ENCODE data around the gene FREY1. TPM values are rescaled to one million over a fixed set of nuclear protein-coding genes. Genes with fewer than 3 reads are reported as not detected.

FREY1 gene
- total RNA-seq, 1 donor from 2014 or later, result not detected

GRCh38 chr11:45858751-45859398 is 48.2 kb downstream of the FREY1 start:
- Mint-ChIP-seq H3K27ac (no peak overlapping the region), H3K4me1 (peaks cover 16% of the 10 kb centered on the region), H3K36me3 (peaks cover 7% of the 10 kb centered on the region), H3K9me3 (no peaks in the 10 kb centered on the region), H3K27me3 (ENCODE audit: insufficient read depth, low read depth) (peaks cover 2% of the 10 kb centered on the region), H3K4me3 (no peak overlapping the region)
- no peaks in the 10 kb centered on the region for H3K36me3 ChIP-seq
- H3K9ac ChIP-seq, result no peak overlapping the region
- H3K79me2 ChIP-seq (ENCODE audit: low read depth), result peaks cover 5% of the 10 kb centered on the region
- H3F3A ChIP-seq (ENCODE audit: low read depth), result no peaks in the 10 kb centered on the region
- no peak overlapping the region for H3K27ac ChIP-seq
- H3K4me3 ChIP-seq, result no peak overlapping the region
- no peaks in the 10 kb centered on the region for H3K9me3 ChIP-seq (ENCODE audit: low read depth)
- no peak overlapping the region for H3K4me2 ChIP-seq
- H2AFZ ChIP-seq (replicated peaks), result no peak overlapping the region
- H3K4me1 ChIP-seq, result peaks cover 17% of the 10 kb centered on the region
- peaks cover 27% of the 10 kb centered on the region for H4K20me1 ChIP-seq (ENCODE audit: low read depth)
- TF ChIP-seq EZH2 (IDR thresholded peaks at IDR 0.05) (no peak), CTCF (IDR thresholded peaks at IDR 0.05) (no peak), EZH2phosphoT487 (IDR thresholded peaks at IDR 0.05) (no peak)
- DNase-seq (ENCODE audit: low spot score), result no peak
- H3K27me3 ChIP-seq, result no peaks in the 10 kb centered on the region

GRCh38 chr11:45857961-45858474 is 49.1 kb downstream of the FREY1 start:
- no peak overlapping the region for H3K9ac ChIP-seq
- H3F3A ChIP-seq (ENCODE audit: low read depth), result no peaks in the 10 kb centered on the region
- no peaks in the 10 kb centered on the region for H3K9me3 Mint-ChIP-seq
- no peak for DNase-seq (ENCODE audit: low spot score)
- H2AFZ ChIP-seq (replicated peaks), result no peak overlapping the region
- no peak overlapping the region for H3K27ac Mint-ChIP-seq
- H3K4me1 ChIP-seq, result peaks cover 17% of the 10 kb centered on the region
- H3K27me3 ChIP-seq, result no peaks in the 10 kb centered on the region
- H3K79me2 ChIP-seq (ENCODE audit: low read depth), result peaks cover 8% of the 10 kb centered on the region
- peaks cover 7% of the 10 kb centered on the region for H3K36me3 Mint-ChIP-seq
- H3K4me3 ChIP-seq, result no peak overlapping the region
- no peak overlapping the region for H3K4me2 ChIP-seq
- no peaks in the 10 kb centered on the region for H3K36me3 ChIP-seq
- no peak overlapping the region for H3K4me3 Mint-ChIP-seq
- no peak for TF ChIP-seq CTCF (IDR thresholded peaks at IDR 0.05)
- TF ChIP-seq EZH2 (IDR thresholded peaks at IDR 0.05), result no peak
- no peak for TF ChIP-seq EZH2phosphoT487 (IDR thresholded peaks at IDR 0.05)
- no peak overlapping the region for H3K27ac ChIP-seq
- peaks cover 35% of the 10 kb centered on the region for H4K20me1 ChIP-seq (ENCODE audit: low read depth)
- no peaks in the 10 kb centered on the region for H3K9me3 ChIP-seq (ENCODE audit: low read depth)
- H3K27me3 Mint-ChIP-seq (ENCODE audit: insufficient read depth, low read depth), result peaks cover 2% of the 10 kb centered on the region
- H3K4me1 Mint-ChIP-seq, result peaks cover 16% of the 10 kb centered on the region

Other genes with a start within 250 kb of the FREY1 start
- gene CHST1, start 241.6 kb downstream of the FREY1 start, total RNA-seq (ENCODE audit: low replicate concordance), result 0.53 TPM in 1 of 2 replicates, not detected in the other
- 1.3 and 3.2 TPM in 2 replicates for gene SLC35C1, start 102.1 kb downstream of the FREY1 start, total RNA-seq (ENCODE audit: low replicate concordance)
- 15.8 and 18.7 TPM in 2 replicates for gene CRY2, start 59.8 kb downstream of the FREY1 start, total RNA-seq (ENCODE audit: low replicate concordance)
- 3.7 and 11.0 TPM in 2 replicates for gene MAPK8IP1, start 21.6 kb downstream of the FREY1 start, total RNA-seq (ENCODE audit: low replicate concordance)
- gene PEX16, start 10.6 kb upstream of the FREY1 start, total RNA-seq (ENCODE audit: low replicate concordance), result 11.6 and 26.5 TPM in 2 replicates
- 5.0 and 13.4 TPM in 2 replicates for gene LARGE2, start 15.4 kb upstream of the FREY1 start, total RNA-seq (ENCODE audit: low replicate concordance)
- gene PHF21A, start 214.2 kb upstream of the FREY1 start, total RNA-seq (ENCODE audit: low replicate concordance), result 33.9 and 49.6 TPM in 2 replicates